ENCODE measurements around the gene GOLPH3L.
"Not testable (repeated sequence)": the region's sequence is repeated elsewhere in the genome, so short reads cannot be mapped to it uniquely, and the experiment has no call there.

The GOLPH3L gene

DNA sequence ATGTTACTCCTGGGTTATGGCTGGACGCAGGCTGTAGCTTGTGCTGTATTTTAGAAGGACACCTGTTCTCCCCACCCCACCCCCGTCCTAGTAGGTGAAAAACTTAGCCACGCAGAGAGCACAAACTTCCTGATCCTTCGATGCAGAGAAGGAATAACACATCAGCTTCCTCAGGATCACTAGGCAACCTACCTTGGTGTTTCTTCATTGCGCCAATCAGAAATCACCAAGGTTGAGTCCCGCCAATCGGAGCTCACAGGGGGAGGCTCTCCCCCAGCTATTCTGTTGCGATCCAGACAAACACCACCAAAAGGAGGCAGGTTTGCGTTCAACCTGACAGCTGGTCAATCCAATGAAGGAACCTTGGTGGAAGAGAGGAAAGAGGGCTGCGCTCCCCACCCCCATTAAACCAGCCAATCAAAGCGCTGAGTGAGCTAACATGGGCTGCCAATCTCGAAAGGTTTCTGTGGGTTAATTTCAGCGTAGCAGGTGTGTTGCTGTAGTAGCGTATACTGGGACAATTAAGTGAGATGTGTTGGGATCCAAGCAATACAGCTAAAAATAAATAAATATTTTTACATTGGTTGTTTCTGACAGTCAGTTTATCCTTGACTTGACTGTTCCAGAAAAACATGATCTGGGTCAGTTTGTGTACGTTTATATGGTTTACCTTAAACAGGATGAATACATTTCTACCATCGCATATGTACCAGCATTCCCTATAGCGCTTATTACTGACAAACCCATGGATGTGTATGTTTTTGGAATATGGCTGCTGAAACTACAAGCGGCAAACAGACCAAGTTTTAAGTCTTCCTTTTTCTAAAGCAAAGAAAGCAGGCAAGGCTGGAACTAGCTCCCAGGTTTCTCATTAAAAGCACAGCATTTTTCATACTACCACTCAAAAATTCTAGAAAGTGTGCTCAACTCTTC lies at the start of gene GOLPH3L:
GOLPH3L (minus strand) TSS at position 160 of the 933 bp plus-strand sequence. CDS start 2,316 bp downstream, outside the sequence.
- peak; percentile 88 for DNase-seq (ENCODE audit: low read depth)

- no peak for DNase-seq (ENCODE audit: low read depth)
Observed at GRCh38 chr1:150730130-150730721, 33.3 kb upstream of the GOLPH3L start.

- no peak for DNase-seq (ENCODE audit: low read depth)
Observed at GRCh38 chr1:150724336-150724735, 27.4 kb upstream of the GOLPH3L start.

DNA sequence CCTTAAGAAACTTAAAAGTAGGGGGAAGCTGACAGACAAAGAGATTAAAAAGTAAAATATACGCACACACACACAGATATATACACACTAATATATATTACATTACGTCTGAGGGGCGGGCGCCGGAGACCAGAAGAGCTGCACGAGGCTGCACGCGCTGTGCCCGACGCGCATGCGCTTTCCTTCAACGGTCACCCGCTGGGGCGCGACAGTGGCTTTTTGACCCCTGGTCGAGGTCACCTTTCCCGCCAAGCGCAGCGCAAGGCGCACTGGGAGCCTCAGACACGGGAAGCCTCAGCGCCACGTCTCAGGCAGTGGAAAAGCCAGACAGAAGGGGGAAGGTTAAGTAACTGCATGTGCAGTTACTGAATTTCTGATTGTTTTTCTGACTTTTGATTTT lies 23.7 kb upstream of the GOLPH3L start, which contains the start of gene HORMAD1:
HORMAD1 (minus strand) TSS at position 193 of the 400 bp plus-strand sequence. CDS start 1,390 bp downstream, outside the sequence.
- DNase-seq (ENCODE audit: low read depth), result no peak

- DNase-seq (ENCODE audit: low read depth), result no peak
Observed at GRCh38 chr1:150720098-150720497, 23.1 kb upstream of the GOLPH3L start.

GRCh38 chr1:150718225-150718891 lies 21.4 kb upstream of the GOLPH3L start:
- DNase-seq (ENCODE audit: low read depth), result no peak

- DNase-seq (ENCODE audit: low read depth), result not testable (repeated sequence)
Observed at GRCh38 chr1:150709031-150709430, 12.1 kb upstream of the GOLPH3L start.

- DNase-seq (ENCODE audit: low read depth), result no peak
Observed at GRCh38 chr1:150708595-150708994, 11.6 kb upstream of the GOLPH3L start.

- no peak for DNase-seq (ENCODE audit: low read depth)
Observed at GRCh38 chr1:150706091-150706490, 9.1 kb upstream of the GOLPH3L start.

- DNase-seq (ENCODE audit: low read depth), result no peak
Observed at GRCh38 chr1:150703427-150703826, 6.5 kb upstream of the GOLPH3L start.

DNA sequence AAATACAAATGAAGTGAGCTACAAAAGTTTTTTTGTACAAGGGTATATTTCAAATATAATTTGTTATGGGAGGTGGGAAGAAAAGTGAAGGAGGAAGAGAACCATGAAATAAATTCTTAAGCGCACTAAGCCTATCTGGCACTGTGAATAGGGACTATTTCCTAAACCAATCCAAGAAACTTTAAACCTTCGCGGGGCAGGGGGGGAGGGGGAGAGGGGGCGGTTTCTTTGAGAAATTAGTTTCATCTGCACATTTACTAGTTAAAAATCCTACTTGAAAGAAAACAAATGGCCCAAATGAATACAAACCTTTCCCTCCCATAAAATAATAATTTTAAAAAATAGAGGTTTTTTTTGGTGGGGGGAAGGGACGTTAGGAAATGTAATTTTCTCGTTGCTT lies 364 bp downstream of the GOLPH3L start:
- no peak for DNase-seq (ENCODE audit: low read depth)

- DNase-seq (ENCODE audit: low read depth), result no peak
Observed at GRCh38 chr1:150696162-150696561, 792 bp downstream of the GOLPH3L start.

GRCh38 chr1:150695561-150695960 lies 1.4 kb downstream of the GOLPH3L start:
- DNase-seq (ENCODE audit: low read depth), result no peak

DNA sequence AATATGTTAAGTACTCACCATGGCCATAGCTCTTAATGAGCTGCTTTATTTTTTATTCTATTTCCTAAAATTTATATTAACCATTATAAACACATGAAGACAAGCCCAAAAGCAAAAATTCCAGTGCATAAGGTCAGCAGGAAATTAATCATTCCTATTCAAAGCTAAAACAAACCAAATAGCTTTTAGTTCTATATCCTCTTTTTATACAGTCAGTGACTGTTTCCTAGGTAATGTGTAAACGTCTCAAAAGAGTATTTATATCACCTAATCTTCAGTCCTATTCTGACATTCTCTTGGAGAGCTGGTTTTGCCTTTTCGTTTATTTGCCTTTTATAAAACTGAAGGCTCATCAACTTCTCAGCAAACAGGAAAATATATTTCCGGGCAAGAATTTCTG lies 4.2 kb downstream of the GOLPH3L start:
- no peak for DNase-seq (ENCODE audit: low read depth)

GRCh38 chr1:150688763-150689162 lies 8.2 kb downstream of the GOLPH3L start:
- no peak for DNase-seq (ENCODE audit: low read depth)

- DNase-seq (ENCODE audit: low read depth), result no peak
Observed at GRCh38 chr1:150686275-150686674, 10.7 kb downstream of the GOLPH3L start.

DNA sequence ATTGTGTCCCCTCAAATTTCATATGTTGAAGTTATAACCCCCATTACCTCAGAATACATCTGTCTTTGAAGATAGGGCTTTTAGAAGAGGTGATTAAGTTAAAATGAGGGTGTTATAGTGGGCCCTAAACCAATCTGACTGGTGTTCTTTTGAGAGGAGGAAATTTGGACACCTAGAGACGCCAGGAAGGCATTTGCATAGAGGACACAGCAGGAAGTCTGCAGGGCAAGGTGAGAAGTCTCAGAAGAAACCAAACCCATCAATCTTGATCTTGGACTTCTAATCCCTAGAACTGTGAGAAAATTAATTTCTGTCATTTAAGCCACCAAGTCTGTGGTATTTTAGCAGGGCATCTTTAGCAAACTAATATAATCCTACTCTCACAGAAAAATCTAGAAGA lies 13.0 kb downstream of the GOLPH3L start:
- DNase-seq (ENCODE audit: low read depth), result no peak

DNA sequence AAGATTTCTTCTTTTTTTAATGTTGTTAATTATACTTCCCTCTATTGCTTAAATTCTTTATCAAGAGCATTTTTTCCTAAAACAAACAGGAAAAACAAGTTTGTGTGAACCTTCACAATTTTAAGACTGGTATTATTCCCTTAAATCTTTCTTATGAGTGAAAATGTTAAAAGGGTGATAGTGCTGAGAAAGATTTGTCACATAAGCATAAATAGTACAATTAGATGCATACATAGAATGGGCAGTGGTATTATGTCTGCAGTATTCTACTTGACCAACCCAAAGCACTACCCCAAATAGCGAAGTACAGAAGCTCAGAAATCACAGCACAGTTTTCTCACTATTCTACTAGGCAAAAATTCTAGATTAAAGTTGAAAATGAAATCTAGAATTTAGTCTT lies 18.0 kb downstream of the GOLPH3L start:
- no peak for DNase-seq (ENCODE audit: low read depth)

DNA sequence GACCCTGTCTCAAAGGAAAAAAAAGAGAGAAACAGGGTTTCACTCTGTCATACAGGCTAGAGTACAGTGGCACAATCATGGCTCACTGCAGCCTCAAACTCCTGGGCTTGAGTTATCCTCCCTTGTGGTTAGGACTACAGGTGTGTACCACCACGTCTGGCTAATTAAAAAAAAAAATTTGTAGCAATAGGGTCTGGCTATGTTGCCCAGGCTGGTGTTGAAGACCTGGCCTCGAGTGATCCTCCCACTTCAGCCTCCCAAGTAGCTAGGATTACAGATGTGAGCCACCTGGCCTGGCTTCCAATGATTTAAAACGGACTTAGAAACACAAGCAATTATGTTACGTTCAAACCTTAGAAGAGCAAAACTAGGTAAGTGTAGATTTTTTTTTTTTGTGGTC lies 22.1 kb downstream of the GOLPH3L start:
- DNase-seq (ENCODE audit: low read depth), result no peak

DNA sequence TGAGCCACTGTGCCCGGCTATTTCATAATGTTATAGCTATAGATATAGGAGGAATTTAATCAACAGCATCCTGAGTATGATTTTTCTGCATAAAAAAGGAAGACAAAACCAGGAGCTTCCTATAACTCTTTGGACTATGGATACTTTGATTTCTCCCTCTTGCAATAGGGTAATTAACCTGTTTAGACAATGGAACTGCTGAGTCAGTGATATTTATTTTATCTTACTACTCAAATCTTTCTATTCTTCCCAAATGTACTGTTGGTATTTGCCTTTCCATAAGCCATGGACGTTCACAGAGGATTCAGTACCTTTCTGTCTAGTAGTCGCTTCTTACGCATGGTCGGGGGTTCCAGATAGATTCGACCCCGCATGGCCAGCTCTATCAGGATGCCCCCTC lies 33.6 kb downstream of the GOLPH3L start:
- DNase-seq (ENCODE audit: low read depth), result no peak

DNA sequence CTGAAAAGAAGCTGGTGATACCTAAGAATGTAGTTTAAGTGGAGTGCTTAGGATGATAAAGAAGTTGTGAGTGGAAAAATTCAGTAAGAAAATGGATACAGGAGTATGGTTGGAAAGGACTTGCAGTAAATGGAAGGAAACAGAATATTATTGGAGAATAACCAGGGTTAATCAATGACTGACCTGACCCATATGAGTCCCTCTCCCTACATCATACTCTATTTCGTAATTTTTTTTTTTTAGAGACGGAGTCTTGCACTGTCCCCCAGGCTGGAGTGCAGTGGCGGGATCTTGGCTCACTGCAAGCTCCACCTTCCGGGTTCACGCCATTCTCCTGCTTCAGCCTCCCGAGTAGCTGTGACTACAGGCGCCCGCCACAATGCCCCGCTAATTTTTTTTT lies 34.1 kb downstream of the GOLPH3L start:
- no peak for DNase-seq (ENCODE audit: low read depth)

GRCh38 chr1:150661156-150661555 lies 35.8 kb downstream of the GOLPH3L start:
- no peak for DNase-seq (ENCODE audit: low read depth)

DNA sequence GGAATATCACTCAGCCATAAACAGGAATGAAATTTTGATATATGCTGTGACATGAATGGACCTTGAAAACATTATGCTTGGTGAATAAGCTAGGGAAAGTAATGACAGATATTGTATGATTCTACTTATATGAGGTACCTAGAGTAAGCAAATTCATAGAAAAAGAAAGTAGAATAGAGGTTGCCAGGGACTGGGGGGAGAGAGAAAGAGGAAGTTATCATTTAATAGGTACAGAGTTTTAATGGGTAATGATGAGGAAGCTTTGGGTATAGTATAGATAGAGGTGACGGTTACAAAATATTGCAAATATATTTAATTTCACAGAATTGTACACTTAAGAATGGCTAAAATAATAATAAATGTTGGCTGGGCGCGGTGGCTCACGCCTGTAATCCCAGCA lies 36.4 kb downstream of the GOLPH3L start:
- no peak for DNase-seq (ENCODE audit: low read depth)

All from activated T-cell treated with anti-CD3 and anti-CD28 coated beads for 24 hours (primary cell).